ENCODE results near the gene GCNT3.

DNA sequence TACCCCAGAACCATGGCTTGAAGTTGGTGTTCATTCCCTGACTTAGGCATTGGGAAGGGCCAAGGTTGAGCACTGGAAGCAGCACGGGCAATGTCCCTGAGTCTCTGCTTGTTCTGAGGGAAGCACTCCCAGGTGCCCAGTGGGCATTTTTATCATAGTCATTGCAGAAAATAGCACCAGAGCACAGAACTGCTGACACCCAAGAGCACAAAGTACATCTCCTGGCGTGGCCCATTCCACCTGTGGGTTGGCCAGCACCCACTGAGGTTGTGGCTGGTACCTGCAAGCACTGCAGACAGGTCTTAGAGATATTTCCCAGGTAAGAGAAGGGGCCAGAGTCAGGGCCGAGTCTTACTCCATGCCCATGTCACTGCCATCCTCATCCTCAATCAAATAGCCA is 28.5 kb upstream of the GCNT3 start:
- TF ChIP-seq CTCF (IDR thresholded peaks at IDR 0.05) (no peak), EZH2 (IDR thresholded peaks at IDR 0.05) (no peak)
